K562 (cell line): ENCODE data around the gene HRC. TPM values are rescaled to one million over a fixed set of nuclear protein-coding genes. Genes with fewer than 3 reads are reported as not detected.
A peak's percentile ranks its signal among the peaks of the same experiment; 100 is the strongest.

Experiments used
- CHD2 ChIP-seq: IDR thresholded peaks from 2 replicates; pipeline ENCODE4 v1.6.1; 2011; ENCODE audit warnings: low read depth, low read length
- CREB3L1 ChIP-seq: fragments of 450-650 bp; IDR thresholded peaks from 2 replicates; pipeline ENCODE4 v1.6.1; 2014; ENCODE audit warnings: low read depth, mild to moderate bottlenecking, moderate library complexity, borderline replicate concordance
- EHMT2 ChIP-seq: fragments of 450-650 bp; IDR thresholded peaks from 2 replicates; pipeline ENCODE4 v1.6.1; 2018; ENCODE audit warnings: antibody characterized with exemption
- MBD2 ChIP-seq: sonication (generic); IDR thresholded peaks from 2 replicates; pipeline ENCODE4 v1.6.1; 2016; ENCODE audit warnings: low read depth, borderline replicate concordance
- PPARD ChIP-seq: fragments of 250-450 bp; sonication (Bioruptor Pico); IDR thresholded peaks from 2 replicates; pipeline ENCODE4 v1.8.0; 2022; ENCODE audit warnings: inconsistent platforms, mild to moderate bottlenecking, moderate library complexity
- RERE ChIP-seq: sonication (generic); formaldehyde crosslinking; IDR thresholded peaks from 2 replicates; pipeline ENCODE4 v1.8.0; 2023; ENCODE audit warnings: missing genetic modification reagents, mild to moderate bottlenecking, borderline replicate concordance
- SRSF7 ChIP-seq: fragments of 200-400 bp; formaldehyde crosslinking; optimal IDR thresholded peaks from 2 replicates; pipeline ENCODE3; 2017; ENCODE audit warnings: mild to moderate bottlenecking, low read depth, low read length
- TAF7 ChIP-seq: fragments of 450-650 bp; IDR thresholded peaks from 2 replicates; pipeline ENCODE4 v1.6.1; 2016; ENCODE audit warnings: missing genetic modification characterization, missing compliant biosample characterization
- TBL1XR1 ChIP-seq, 2 experiments: IDR thresholded peaks; 2 replicates each; pipeline ENCODE4 v1.6.1; 2012; ENCODE audit warnings: improper control_type of control experiment in 2 of 2, low read length in 2 of 2, mild to moderate bottlenecking in 1 of 2
- TFAM ChIP-seq: fragments of 250-450 bp; sonication (Bioruptor Pico); conservative IDR thresholded peaks from 2 replicates; pipeline ENCODE4 v1.5.0; 2021; ENCODE audit warnings: mild to moderate bottlenecking, moderate library complexity
- XRCC3 ChIP-seq: fragments of 450-650 bp; IDR thresholded peaks from 2 replicates; pipeline ENCODE4 v1.6.1; 2017; ENCODE audit warnings: mild to moderate bottlenecking, moderate library complexity
- ZC3H8 ChIP-seq: fragments of 450-650 bp; IDR thresholded peaks from 2 replicates; pipeline ENCODE4 v1.6.1; 2017
- ZEB2 ChIP-seq: fragments of 450-650 bp; IDR thresholded peaks from 2 replicates; pipeline ENCODE4 v1.6.1; 2016
- ZNF175 ChIP-seq: fragments of 200-800 bp; sonication (Bioruptor generic); IDR thresholded peaks from 2 replicates; pipeline ENCODE4 v1.6.1; 2016; ENCODE audit warnings: low read depth, mild to moderate bottlenecking, missing genetic modification characterization, missing compliant biosample characterization
- ZNF431 ChIP-seq: sonication (generic); formaldehyde crosslinking; IDR thresholded peaks from 2 replicates; pipeline ENCODE4 v1.8.0; 2022; ENCODE audit warnings: mild to moderate bottlenecking, missing genetic modification reagents
- ZNF518B ChIP-seq: fragments of 250-450 bp; sonication (Bioruptor Pico); IDR thresholded peaks from 2 replicates; pipeline ENCODE4 v1.5.0; 2021; ENCODE audit warnings: mild to moderate bottlenecking, moderate library complexity
- ZNF77 ChIP-seq: fragments of 250-450 bp; sonication (Bioruptor Pico); IDR thresholded peaks from 2 replicates; pipeline ENCODE4 v1.5.0; 2020
- polyA plus RNA-seq, 8 experiments: library from polyadenylated mRNA; depleted of rRNA in 4 of 8; stranded (reverse) in 5 of 8; unstranded in 3 of 8; fragments of >200 nt; fragmentation: Nextera tagmentation in 2 of 8; fragmentation: Illumina TruSeq in 1 of 8; extraction: Ambion mirVana in 2 of 8; extraction: Trizol in 1 of 8; gene quantifications; 2 replicates each; pipeline versions ENCODE4 v1.2.1 to v1.2.3, GENCODE V29; 2011 to 2014; ENCODE audit warnings: inconsistent platforms in 1 of 8, missing spikeins in 1 of 8
- total RNA-seq, 7 experiments: library from RNA; depleted of rRNA in 6 of 7; stranded (reverse); fragments of >200 nt in 6 of 7; fragmentation: Illumina TruSeq in 2 of 7; extraction: Trizol in 2 of 7; gene quantifications; 2 replicates each; pipeline versions ENCODE4 v1.2.1 to v1.2.3, GENCODE V29; 2011 to 2021; ENCODE audit warnings: low replicate concordance in 1 of 7
- TF ChIP-seq, protein P1 (sequence below): sonication (generic); formaldehyde crosslinking; IDR thresholded peaks from 2 replicates; pipeline ENCODE4 v1.8.0; 2022; ENCODE audit warnings: mild to moderate bottlenecking, low read depth, missing genetic modification reagents

Gene HRC
- total and polyA plus RNA-seq, 9 of the 15 experiments (the other 6 are each of a cell fraction or from before 2014, with no cell fraction given) = 0.66 to 18.7 (median 13.1) TPM

DNA sequence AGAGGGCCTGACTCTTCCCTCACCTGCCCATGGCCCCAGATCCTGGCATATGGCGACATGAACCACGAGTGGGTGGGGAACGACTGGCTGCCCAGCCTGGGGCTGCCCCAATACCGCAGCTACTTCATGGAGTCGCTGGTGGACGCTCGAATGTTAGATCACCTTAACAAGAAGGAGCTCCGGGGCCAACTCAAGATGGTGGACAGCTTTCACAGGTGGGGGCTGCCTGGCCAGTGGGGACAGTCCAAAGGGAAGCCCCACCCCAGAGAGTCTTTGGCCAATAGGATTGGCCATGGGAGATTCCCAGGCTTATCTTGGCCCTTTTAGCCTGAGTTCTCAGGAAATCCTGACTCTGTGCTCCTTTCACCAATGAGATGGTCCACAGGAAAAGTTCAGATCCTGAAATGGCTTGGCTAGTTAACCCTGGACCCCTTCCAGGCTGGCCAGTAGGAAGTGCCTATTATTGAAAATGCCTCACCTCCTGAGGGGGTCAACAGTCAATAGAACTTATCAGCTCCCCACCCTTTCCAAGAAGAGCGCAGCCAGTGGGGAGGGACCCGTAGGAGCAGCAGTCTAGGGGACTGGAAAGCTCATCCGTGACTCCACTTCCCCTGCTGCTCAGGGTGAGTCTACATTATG lies 7.0 kb downstream of the HRC start (continued):
- TF ChIP-seq CREB3L1 (no peak), ZEB2 (no peak), CHD2 (no peak; the same call in 1 of the 2 replicates), TAF7 (tag) (no peak), XRCC3 (no peak), SRSF7 (no peak), TFAM (CRISPR knock-in tag) (no peak), ZNF175 (CRISPR knock-in tag) (no peak), TBL1XR1 (IDR thresholded peaks at IDR 0.05; ENCODE audit: low read length in 2 of 2) (0 out of 4 replicates have a peak, but pooled peaks of 1 of the 2 experiments have one; percentile 20), RERE (no peak), ZC3H8 (no peak), PPARD (CRISPR knock-in tag) (no peak), MBD2 (no peak), ZNF518B (CRISPR knock-in tag) (no peak), EHMT2 (0 out of 2 replicates have a peak, but pooled peaks have one; percentile 43), ZNF77 (CRISPR knock-in tag) (no peak), ZNF431 (CRISPR knock-in tag) (no peak)
- TF ChIP-seq, protein P1, sequence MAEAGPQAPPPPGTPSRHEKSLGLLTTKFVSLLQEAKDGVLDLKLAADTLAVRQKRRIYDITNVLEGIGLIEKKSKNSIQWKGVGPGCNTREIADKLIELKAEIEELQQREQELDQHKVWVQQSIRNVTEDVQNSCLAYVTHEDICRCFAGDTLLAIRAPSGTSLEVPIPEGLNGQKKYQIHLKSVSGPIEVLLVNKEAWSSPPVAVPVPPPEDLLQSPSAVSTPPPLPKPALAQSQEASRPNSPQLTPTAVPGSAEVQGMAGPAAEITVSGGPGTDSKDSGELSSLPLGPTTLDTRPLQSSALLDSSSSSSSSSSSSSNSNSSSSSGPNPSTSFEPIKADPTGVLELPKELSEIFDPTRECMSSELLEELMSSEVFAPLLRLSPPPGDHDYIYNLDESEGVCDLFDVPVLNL = 0 out of 2 replicates have a peak, but pooled peaks have one; percentile 52
